Stimulated activated CD4-positive, alpha-beta T cell treated with anti-CD3 and anti-CD28 coated beads, TNF-alpha, amount 100 ng/mL, for 48 hours (primary cell): ENCODE data around the gene PHTF1.
"Not testable (repeated sequence)": the region's sequence is repeated elsewhere in the genome, so short reads cannot be mapped to it uniquely, and the experiment has no call there.

Experiments
- DNase-seq, 3 donors: peaks; one replicate each; pipeline ENCODE4 v3.0.0-alpha.2; 2020; ENCODE audit warnings: low read depth in 3 of 3

The PHTF1 gene

GRCh38 chr1:113718621-113719020, 40.7 kb downstream of the PHTF1 start:
- not testable (repeated sequence) for DNase-seq

- DNase-seq = not testable (repeated sequence)
Observed at GRCh38 chr1:113717506-113717905, 41.8 kb downstream of the PHTF1 start.

- DNase-seq = no peak
Observed at GRCh38 chr1:113714606-113715269, 44.5 kb downstream of the PHTF1 start.

GRCh38 chr1:113701429-113701828, 57.9 kb downstream of the PHTF1 start:
- DNase-seq = no peak

GRCh38 chr1:113694910-113695309, 64.4 kb downstream of the PHTF1 start:
- no peak for DNase-seq

GRCh38 chr1:113692824-113693431, 66.4 kb downstream of the PHTF1 start:
- no peak for DNase-seq

GRCh38 chr1:113692342-113692741, 66.9 kb downstream of the PHTF1 start:
- no peak for DNase-seq

- no peak for DNase-seq
Observed at GRCh38 chr1:113691184-113691583, 68.1 kb downstream of the PHTF1 start.

GRCh38 chr1:113686891-113687618, 72.2 kb downstream of the PHTF1 start:
- DNase-seq = no peak

GRCh38 chr1:113684153-113684541, 75.1 kb downstream of the PHTF1 start:
- DNase-seq = no peak

- no peak for DNase-seq
Observed at GRCh38 chr1:113683384-113684152, 75.7 kb downstream of the PHTF1 start.

- no peak for DNase-seq
Observed at GRCh38 chr1:113681596-113682337, 77.5 kb downstream of the PHTF1 start.

- no peak for DNase-seq
Observed at GRCh38 chr1:113678159-113678469, 81.2 kb downstream of the PHTF1 start.

GRCh38 chr1:113677250-113678158, 81.8 kb downstream of the PHTF1 start:
- DNase-seq = no peak

GRCh38 chr1:113676524-113676923, 82.8 kb downstream of the PHTF1 start:
- DNase-seq = no peak

- DNase-seq = no peak
Observed at GRCh38 chr1:113675302-113675701, 84.0 kb downstream of the PHTF1 start.

- DNase-seq = no peak
Observed at GRCh38 chr1:113674591-113674990, 84.7 kb downstream of the PHTF1 start.

GRCh38 chr1:113672491-113672890, 86.8 kb downstream of the PHTF1 start:
- no peak for DNase-seq

- DNase-seq = no peak
Observed at GRCh38 chr1:113670650-113671049, 88.6 kb downstream of the PHTF1 start.

- DNase-seq = no peak
Observed at GRCh38 chr1:113669988-113670387, 89.3 kb downstream of the PHTF1 start.

GRCh38 chr1:113666126-113666525, 93.2 kb downstream of the PHTF1 start:
- DNase-seq = no peak
